Uterus (tissue), 2 donors: ENCODE results near the gene PLCE1.

Source experiments
- CTCF ChIP-seq, 4 experiments: fragments of 200-600 bp in 2 of 4; fragments of 450-650 bp in 2 of 4; sonication (generic) in 2 of 4; IDR thresholded peaks; one replicate each; pipeline ENCODE4 v1.5.1; 2016 to 2019; ENCODE audit warnings: antibody characterized with exemption in 4 of 4, mild to moderate bottlenecking in 2 of 4, moderate library complexity in 1 of 4
- POLR2A ChIP-seq, 2 donors: fragments of 450-650 bp; IDR thresholded peaks; one replicate each; pipeline ENCODE4 v1.6.1; 2016; ENCODE audit warnings: antibody characterized with exemption in 2 of 2, mild to moderate bottlenecking in 1 of 2, moderate library complexity in 1 of 2

GRCh38 chr10:93951905-93952304 is 41.8 kb upstream of the PLCE1 start:
- TF ChIP-seq CTCF (IDR thresholded peaks at IDR 0.05), result no peak
- TF ChIP-seq POLR2A (IDR thresholded peaks at IDR 0.05), result no peak
